Endothelial cell of umbilical vein (primary cell): ENCODE results near the gene FBLN2. TPM values are rescaled to one million over a fixed set of nuclear protein-coding genes. Genes with fewer than 3 reads are reported as not detected.

ENCODE experiments used
- BruUV-seq: library from RNA; stranded (reverse); fragments of 400-500 nt; replicated peaks from 2 replicates; lab custom pipeline; 2021; lab: Mats Ljungman, UMichigan
- CTCF ChIA-PET: fragments of 300-600, 350-600 bp; sonication (Branson Sonifier 250); formaldehyde crosslinking; loops from one replicate; lab custom pipeline; 2021; ENCODE audit warnings: antibody characterized with exemption, inconsistent platforms; lab: Charles Lee
- POLR2A ChIA-PET: fragments of 300-600, 350-600 bp; sonication (Branson Sonifier 250); formaldehyde crosslinking; loops from one replicate; lab custom pipeline; 2021; ENCODE audit warnings: antibody characterized with exemption, inconsistent platforms; lab: Charles Lee
- DNase-seq: peaks from one replicate; pipeline ENCODE4 v3.0.0-alpha.2; 2011; ENCODE audit warnings: low read depth, low spot score
- FAIRE-seq: peaks from 2 replicates; lab custom pipeline; 2011; peaks lifted over from hg19 to GRCh38; lab: Jason Lieb, UNC
- H2AFZ ChIP-seq: 2 replicates; pipeline ENCODE4 v1.6.0; 2012; ENCODE audit warnings: low read depth, low read length, control low read depth, inconsistent platforms
- H3K27ac ChIP-seq: 2 replicates; pipeline ENCODE4 v1.5.1; 2011; ENCODE audit warnings: low read depth, mild to moderate bottlenecking, control low read depth, low read length, moderate library complexity; ENCODE audit not compliant: insufficient read depth
- H3K27me3 ChIP-seq, 2 experiments: 2 replicates each; pipeline versions ENCODE4 v1.6.0 to v1.6.1; 2011; ENCODE audit warnings: low read length in 2 of 2, mixed read lengths in 1 of 2; ENCODE audit not compliant: control insufficient read depth in 2 of 2, insufficient read depth in 2 of 2
- H3K36me3 ChIP-seq, 2 experiments: 2 replicates in 1 of 2; 3 replicates in 1 of 2; pipeline ENCODE4 v1.5.1; 2011; ENCODE audit warnings: low read length in 2 of 2, mild to moderate bottlenecking in 1 of 2, moderate library complexity in 1 of 2; ENCODE audit not compliant: control insufficient read depth in 2 of 2, insufficient read depth in 2 of 2; ENCODE audit errors: extremely low read depth in 1 of 2
- H3K4me1 ChIP-seq: 3 replicates; pipeline ENCODE4 v1.5.1; 2011; ENCODE audit warnings: mild to moderate bottlenecking, low read length; ENCODE audit not compliant: control insufficient read depth, insufficient read depth; ENCODE audit errors: extremely low read depth
- H3K4me2 ChIP-seq: 2 replicates; pipeline ENCODE4 v1.6.1; 2011; ENCODE audit warnings: low read length, control low read depth, mixed read lengths; ENCODE audit not compliant: insufficient read depth
- H3K4me3 ChIP-seq, 3 experiments: fragments of 200-600 bp in 1 of 3; sonication (generic), shearing (Covaris generic) in 1 of 3; replicated peaks in 1 of 3; 2 replicates each; pipeline ENCODE4 v1.5.1; 2011 to 2016; ENCODE audit warnings: control low read depth in 3 of 3, low read length in 3 of 3, mild to moderate bottlenecking in 2 of 3, inconsistent platforms in 1 of 3, low read depth in 1 of 3, moderate library complexity in 1 of 3; ENCODE audit not compliant: insufficient read depth in 1 of 3
- H3K79me2 ChIP-seq: 2 replicates; pipeline ENCODE4 v1.6.0; 2012; ENCODE audit warnings: low read length, inconsistent platforms; ENCODE audit not compliant: control insufficient read depth, insufficient read depth
- H3K9ac ChIP-seq: replicated peaks from 2 replicates; pipeline ENCODE3; 2011; ENCODE audit warnings: low read length, control low read depth; ENCODE audit not compliant: insufficient read depth; ENCODE audit errors: extremely low read depth
- H3K9me1 ChIP-seq: replicated peaks from 3 replicates; pipeline ENCODE4 v1.6.0; 2011; ENCODE audit warnings: mild to moderate bottlenecking, low read length; ENCODE audit not compliant: control insufficient read depth, insufficient read depth; ENCODE audit errors: extremely low read depth
- H3K9me3 ChIP-seq: replicated peaks from 2 replicates; pipeline ENCODE4 v1.5.1; 2012; ENCODE audit warnings: low read length, inconsistent platforms; ENCODE audit not compliant: control insufficient read depth, insufficient read depth
- H4K20me1 ChIP-seq: replicated peaks from 2 replicates; pipeline ENCODE3; 2011; ENCODE audit warnings: mild to moderate bottlenecking, low read length; ENCODE audit not compliant: control insufficient read depth, insufficient read depth; ENCODE audit errors: extremely low read depth
- CTCF ChIP-seq, 2 donors: IDR thresholded peaks; 1 replicate in 1 of 2; 2 replicates in 1 of 2; pipeline ENCODE4 v1.5.1; 2011; ENCODE audit warnings: low read length in 2 of 2, mild to moderate bottlenecking in 2 of 2, moderate library complexity in 2 of 2, control low read depth in 1 of 2, inconsistent platforms in 1 of 2, low read depth in 1 of 2; ENCODE audit not compliant: insufficient read depth in 1 of 2; ENCODE audit errors: extremely low read depth in 1 of 2
- EZH2 ChIP-seq: IDR thresholded peaks from 2 replicates; pipeline ENCODE4 v1.6.1; 2012; ENCODE audit warnings: borderline replicate concordance, low read depth, mild to moderate bottlenecking, moderate library complexity, low read length, inconsistent platforms; ENCODE audit not compliant: severe bottlenecking
- FOS ChIP-seq: IDR thresholded peaks from 2 replicates; pipeline ENCODE4 v1.6.1; 2011; ENCODE audit warnings: mild to moderate bottlenecking, low read length, moderate library complexity, borderline replicate concordance; ENCODE audit not compliant: insufficient read depth
- GATA2 ChIP-seq: IDR thresholded peaks from 2 replicates; pipeline ENCODE4 v1.7.0; 2011; ENCODE audit warnings: low read depth, mild to moderate bottlenecking, moderate library complexity, mixed read lengths, low read length; ENCODE audit not compliant: insufficient read length, insufficient read depth
- JUN ChIP-seq: IDR thresholded peaks from 2 replicates; pipeline ENCODE4 v1.6.1; 2011; ENCODE audit warnings: borderline replicate concordance, low read depth; ENCODE audit not compliant: insufficient read length, insufficient read depth
- MAX ChIP-seq: IDR thresholded peaks from 2 replicates; pipeline ENCODE4 v1.6.1; 2011; ENCODE audit not compliant: insufficient read depth, insufficient read length
- MYC ChIP-seq: IDR thresholded peaks from one replicate; pipeline ENCODE4 v1.6.1; 2011; ENCODE audit warnings: mild to moderate bottlenecking, low read depth, low read length
- POLR2A ChIP-seq: IDR thresholded peaks from 2 replicates; pipeline ENCODE4 v1.6.1; 2012; ENCODE audit warnings: low read depth, mild to moderate bottlenecking, control low read depth, low read length
- POLR2AphosphoS5 ChIP-seq: IDR thresholded peaks from 2 replicates; pipeline ENCODE4 v1.6.1; 2012; ENCODE audit warnings: low read depth, mild to moderate bottlenecking, control low read depth, low read length, moderate library complexity; ENCODE audit not compliant: insufficient read depth
- dilution Hi-C: fragments of 300-500 bp; cut with MboI; formaldehyde crosslinking; loops from one replicate; pipeline ENCODE4 v1.15.0; 2019; ENCODE audit warnings: low sequenced_read_pairs; ENCODE audit not compliant: extremely low pct_ligation_motif_present
- intact Hi-C: fragments of 100-400 bp; cut with micrococcal nuclease; formaldehyde crosslinking; loops from one replicate; pipeline ENCODE4 v1.10.0; 2022
- polyA plus RNA-seq, 4 experiments: library from polyadenylated mRNA; depleted of rRNA in 3 of 4; stranded (reverse) in 3 of 4; unstranded in 1 of 4; fragments of >200 nt; gene quantifications; 2 replicates each; pipeline versions ENCODE4 v1.2.1 to v1.2.3, GENCODE V29; 2011 to 2012; ENCODE audit warnings: missing spikeins in 1 of 4
- total RNA-seq: library from RNA; stranded (reverse); gene quantifications from 2 replicates; pipeline ENCODE4 v1.2.3, GENCODE V29; 2021

FBLN2 gene
- total and polyA plus RNA-seq, 2 donors (not counting 3 experiments of a cell fraction or from before 2014, with no cell fraction given): 1.4 to 1.9 TPM

GRCh38 chr3:13571831-13572750 lies 23.2 kb downstream of the FBLN2 start:
- H2AFZ ChIP-seq: no peak overlapping the region
- H3K9me3 ChIP-seq: no peaks in the 10 kb centered on the region
- DNase-seq (no peak), FAIRE-seq (no peak)
- H3K4me3 ChIP-seq: no peak overlapping the region
- H3K27ac ChIP-seq: no peak overlapping the region
- POLR2A ChIA-PET: no interaction called here
- H3K9me1 ChIP-seq: no peaks in the 10 kb centered on the region
- TF ChIP-seq JUN (no peak), POLR2A (no peak), FOS (no peak), GATA2 (no peak), MYC (no peak), POLR2AphosphoS5 (no peak), EZH2 (no peak), CTCF (IDR thresholded peaks at IDR 0.05; ENCODE audit: extremely low read depth in 1 of 2, insufficient read depth in 1 of 2, low read depth in 1 of 2, low read length in 2 of 2) (no peak), MAX (no peak)
- CTCF ChIA-PET: no interaction called here
- H3K4me2 ChIP-seq: no peak overlapping the region
- no peaks in the 10 kb centered on the region for H4K20me1 ChIP-seq
- no TSS peak for BruUV-seq
- no peaks in the 10 kb centered on the region for H3K4me1 ChIP-seq
- dilution Hi-C loops (no loop called here), intact Hi-C loops (no loop called here)
- no peaks in the 10 kb centered on the region for H3K36me3 ChIP-seq
- H3K27me3 ChIP-seq: no peaks in the 10 kb centered on the region
- H3K79me2 ChIP-seq: no peaks in the 10 kb centered on the region
- H3K9ac ChIP-seq: no peak overlapping the region
